Chondrocyte (in vitro differentiated cells): ENCODE results near the gene DERA. TPM values are rescaled to one million over a fixed set of nuclear protein-coding genes. Genes with fewer than 3 reads are reported as not detected.
"Not testable (repeated sequence)": the region's sequence is repeated elsewhere in the genome, so short reads cannot be mapped to it uniquely, and the experiment has no call there.

Experiments
- DNase-seq: peaks from one replicate; pipeline ENCODE4 v3.0.0; 2021; ENCODE audit warnings: mixed read lengths, low spot score
- H3K27ac Mint-ChIP-seq: one replicate; pipeline ENCODE4 v1.8.0; 2021; ENCODE audit warnings: mild to moderate bottlenecking, moderate library complexity, mixed read lengths; ENCODE audit not compliant: unreplicated experiment
- H3K27me3 Mint-ChIP-seq: 2 replicates; pipeline ENCODE4 v1.8.0; 2021; ENCODE audit warnings: low read depth, mixed read lengths
- H3K36me3 Mint-ChIP-seq: 2 replicates; pipeline ENCODE4 v1.8.0; 2021; ENCODE audit warnings: low read depth, mixed read lengths
- H3K4me1 Mint-ChIP-seq: 2 replicates; pipeline ENCODE4 v1.8.0; 2021; ENCODE audit warnings: low read depth, mild to moderate bottlenecking, mixed read lengths
- H3K4me3 Mint-ChIP-seq: one replicate; pipeline ENCODE4 v1.8.0; 2021; ENCODE audit warnings: mild to moderate bottlenecking, moderate library complexity, mixed read lengths; ENCODE audit not compliant: unreplicated experiment
- H3K9me3 Mint-ChIP-seq: 2 replicates; pipeline ENCODE4 v1.8.0; 2021; ENCODE audit warnings: low read depth, mixed read lengths
- total RNA-seq: library from RNA; stranded (reverse); gene quantifications from 3 replicates; pipeline ENCODE4 v1.2.1, GENCODE V29; 2021
- TF ChIP-seq, protein P1 (sequence below): fragments of 200-600 bp; sonication (generic); IDR thresholded peaks from 2 replicates; pipeline ENCODE4 v1.5.0; 2021; ENCODE audit warnings: antibody characterized with exemption, mild to moderate bottlenecking, moderate library complexity

Gene DERA
- total RNA-seq, 1 donor from 2014 or later: 15.5 TPM

DNA sequence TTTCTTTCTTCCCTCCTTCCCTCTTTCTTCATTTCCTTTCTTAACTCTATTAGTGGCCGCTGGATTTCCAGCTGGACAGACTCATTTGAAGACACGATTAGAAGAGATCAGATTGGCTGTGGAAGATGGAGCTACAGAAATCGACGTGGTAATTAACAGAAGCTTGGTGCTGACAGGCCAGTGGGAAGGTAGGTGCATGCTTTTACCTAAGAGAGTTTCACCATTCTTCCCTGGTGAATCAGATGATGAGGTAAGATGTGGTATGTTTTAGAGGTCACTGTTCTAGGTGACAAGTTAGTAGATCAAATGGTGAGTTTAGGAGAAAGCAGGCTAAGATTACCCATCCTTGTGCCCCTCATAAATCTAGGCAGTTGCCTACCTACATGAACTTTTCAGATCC, 51.6 kb downstream of the DERA start:
- no peak overlapping the region for H3K4me3 Mint-ChIP-seq
- TF ChIP-seq, protein P1, sequence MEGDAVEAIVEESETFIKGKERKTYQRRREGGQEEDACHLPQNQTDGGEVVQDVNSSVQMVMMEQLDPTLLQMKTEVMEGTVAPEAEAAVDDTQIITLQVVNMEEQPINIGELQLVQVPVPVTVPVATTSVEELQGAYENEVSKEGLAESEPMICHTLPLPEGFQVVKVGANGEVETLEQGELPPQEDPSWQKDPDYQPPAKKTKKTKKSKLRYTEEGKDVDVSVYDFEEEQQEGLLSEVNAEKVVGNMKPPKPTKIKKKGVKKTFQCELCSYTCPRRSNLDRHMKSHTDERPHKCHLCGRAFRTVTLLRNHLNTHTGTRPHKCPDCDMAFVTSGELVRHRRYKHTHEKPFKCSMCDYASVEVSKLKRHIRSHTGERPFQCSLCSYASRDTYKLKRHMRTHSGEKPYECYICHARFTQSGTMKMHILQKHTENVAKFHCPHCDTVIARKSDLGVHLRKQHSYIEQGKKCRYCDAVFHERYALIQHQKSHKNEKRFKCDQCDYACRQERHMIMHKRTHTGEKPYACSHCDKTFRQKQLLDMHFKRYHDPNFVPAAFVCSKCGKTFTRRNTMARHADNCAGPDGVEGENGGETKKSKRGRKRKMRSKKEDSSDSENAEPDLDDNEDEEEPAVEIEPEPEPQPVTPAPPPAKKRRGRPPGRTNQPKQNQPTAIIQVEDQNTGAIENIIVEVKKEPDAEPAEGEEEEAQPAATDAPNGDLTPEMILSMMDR: no peak
- H3K36me3 Mint-ChIP-seq: peaks cover 27% of the 10 kb centered on the region
- H3K4me1 Mint-ChIP-seq: no peaks in the 10 kb centered on the region
- H3K27me3 Mint-ChIP-seq: no peaks in the 10 kb centered on the region
- no peak overlapping the region for H3K27ac Mint-ChIP-seq
- no peak for DNase-seq
- no peaks in the 10 kb centered on the region for H3K9me3 Mint-ChIP-seq

DNA sequence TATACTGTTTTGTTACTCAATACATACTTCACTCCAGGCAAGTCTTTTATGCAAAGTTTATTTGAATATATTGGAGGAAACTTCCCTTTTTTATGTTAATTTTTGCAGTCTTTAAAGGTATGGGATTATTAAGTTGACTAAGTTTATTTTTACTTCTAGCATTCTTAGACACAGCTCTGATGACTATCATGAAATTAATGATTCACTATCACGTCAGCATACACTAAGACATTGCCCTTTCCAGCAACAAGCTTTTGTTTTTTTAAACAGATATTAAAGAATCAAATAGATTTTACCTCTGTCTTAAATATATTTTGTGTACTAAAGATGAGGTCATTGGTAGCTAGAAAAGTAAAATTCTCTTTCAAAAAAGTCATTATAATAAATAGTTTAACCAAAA, 52.1 kb downstream of the DERA start:
- TF ChIP-seq, protein P1: no peak
- H3K9me3 Mint-ChIP-seq: no peaks in the 10 kb centered on the region
- DNase-seq: no peak
- H3K27ac Mint-ChIP-seq: no peak overlapping the region
- no peak overlapping the region for H3K4me3 Mint-ChIP-seq
- H3K27me3 Mint-ChIP-seq: no peaks in the 10 kb centered on the region
- H3K36me3 Mint-ChIP-seq: peaks cover 27% of the 10 kb centered on the region
- no peaks in the 10 kb centered on the region for H3K4me1 Mint-ChIP-seq

DNA sequence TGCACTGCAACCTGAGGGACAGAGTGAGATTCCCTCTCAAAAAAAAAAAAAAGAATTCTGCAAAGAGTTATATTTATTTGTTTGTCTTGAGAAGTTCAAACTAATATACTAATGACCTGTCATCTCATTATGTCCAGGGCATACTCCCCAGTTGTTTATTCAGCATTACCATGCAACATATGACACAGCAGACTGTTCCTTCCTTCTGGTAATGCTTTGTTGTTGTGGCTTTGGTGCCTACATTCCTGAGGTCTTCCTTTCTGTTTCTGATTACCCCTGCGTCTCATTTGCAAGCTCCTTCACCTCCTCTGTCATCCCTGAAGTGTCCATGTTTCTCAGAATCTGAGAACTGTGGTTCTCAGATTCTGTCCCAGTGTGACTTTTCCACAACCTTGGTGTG, 55.3 kb downstream of the DERA start:
- no peak overlapping the region for H3K27ac Mint-ChIP-seq
- H3K27me3 Mint-ChIP-seq: no peaks in the 10 kb centered on the region

DNA sequence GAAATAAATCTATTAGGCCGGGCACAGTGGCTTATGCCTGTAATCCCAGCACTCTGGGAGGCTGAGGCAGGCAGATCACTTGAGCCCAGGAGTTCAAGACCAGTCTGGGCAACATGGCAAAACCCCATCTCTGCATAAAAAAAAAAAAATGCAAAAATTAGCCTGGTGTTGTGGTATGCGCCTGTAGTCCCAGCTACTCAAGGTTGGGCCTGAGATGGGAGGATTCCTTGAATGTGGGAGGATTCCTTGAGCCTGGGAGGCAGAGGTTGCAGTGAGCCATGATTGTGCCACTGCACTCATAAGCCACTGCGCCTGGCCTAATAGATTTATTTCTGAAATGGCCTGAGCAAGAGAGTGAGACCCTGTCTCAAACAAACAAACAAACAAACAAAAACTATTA, 55.9 kb downstream of the DERA start:
- DNase-seq, H3K9me3 Mint-ChIP-seq, H3K4me3 Mint-ChIP-seq, H3K27ac Mint-ChIP-seq, H3K4me1 Mint-ChIP-seq, H3K27me3 Mint-ChIP-seq: not testable (repeated sequence)
- H3K36me3 Mint-ChIP-seq: peaks cover 22% of the 10 kb centered on the region

More for the DNA sequence above, 55.3 kb downstream of the DERA start:
- H3K9me3 Mint-ChIP-seq: no peaks in the 10 kb centered on the region
- DNase-seq: no peak
- H3K4me3 Mint-ChIP-seq: no peak overlapping the region
- H3K4me1 Mint-ChIP-seq: no peaks in the 10 kb centered on the region
- TF ChIP-seq, protein P1: no peak
- H3K36me3 Mint-ChIP-seq: peaks cover 23% of the 10 kb centered on the region

DNA sequence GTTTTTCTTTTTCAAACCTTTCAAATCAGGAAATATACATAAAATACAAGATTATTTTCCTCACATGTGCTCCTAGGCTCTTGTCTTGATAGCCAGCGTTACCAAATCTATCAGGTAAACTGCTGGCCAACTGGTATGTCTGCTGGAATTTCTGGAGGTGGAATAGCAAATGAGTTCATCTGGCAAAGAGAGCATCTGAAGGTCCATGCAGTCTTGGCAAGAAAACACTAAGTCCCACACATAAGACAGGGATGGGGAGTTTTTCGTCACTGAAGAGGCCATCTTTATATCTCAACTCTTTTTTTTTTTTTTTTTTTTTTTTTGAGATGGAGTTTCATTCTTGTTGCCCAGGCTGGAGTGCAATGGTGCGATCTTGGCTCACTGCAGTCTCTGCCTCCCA, 60.1 kb downstream of the DERA start:
- DNase-seq: no peak
- Mint-ChIP-seq H3K27me3 (no peaks in the 10 kb centered on the region), H3K4me3 (no peak overlapping the region), H3K4me1 (no peaks in the 10 kb centered on the region), H3K36me3 (peaks cover 12% of the 10 kb centered on the region), H3K9me3 (no peaks in the 10 kb centered on the region), H3K27ac (no peak overlapping the region)
- TF ChIP-seq, protein P1: no peak

DNA sequence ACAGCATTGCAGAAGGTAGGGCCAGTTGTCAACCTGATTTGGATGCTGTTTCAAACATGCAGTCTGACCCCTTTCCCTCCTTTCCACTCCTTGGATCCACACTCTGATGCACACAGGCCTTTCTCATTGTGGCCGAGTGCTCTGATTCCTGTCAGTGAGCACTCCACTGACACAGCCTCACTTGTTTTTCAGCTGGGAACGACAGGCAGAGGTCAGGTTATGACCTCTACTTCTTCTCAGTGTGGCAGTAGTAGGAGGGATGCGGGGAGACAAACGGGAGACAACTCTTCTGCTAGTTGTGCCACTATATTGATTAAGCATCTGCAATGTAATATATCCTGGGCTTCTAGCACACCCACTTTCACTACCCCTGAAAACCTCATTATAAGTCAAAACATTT, 61.8 kb downstream of the DERA start:
- peaks cover 10% of the 10 kb centered on the region for H3K36me3 Mint-ChIP-seq
- no peak overlapping the region for H3K4me3 Mint-ChIP-seq
- H3K27me3 Mint-ChIP-seq: no peaks in the 10 kb centered on the region
- TF ChIP-seq, protein P1: no peak
- DNase-seq: no peak
- H3K9me3 Mint-ChIP-seq: no peaks in the 10 kb centered on the region
- no peak overlapping the region for H3K27ac Mint-ChIP-seq
- peaks cover 4% of the 10 kb centered on the region for H3K4me1 Mint-ChIP-seq
